OCI-LY7 (cell line): ENCODE results near the gene AGAP3. TPM values are rescaled to one million over a fixed set of nuclear protein-coding genes. Genes with fewer than 3 reads are reported as not detected.

Experiments
- BruUV-seq: library from RNA; stranded (reverse); fragments of 400-500 nt; replicated peaks from 2 replicates; lab custom pipeline; 2021; lab: Mats Ljungman, UMichigan
- CTCF ChIA-PET: fragments of 300-600 bp; sonication (Branson Sonifier 250); formaldehyde crosslinking; loops from one replicate; lab custom pipeline; 2022; ENCODE audit warnings: antibody characterized with exemption; ENCODE audit not compliant: unreplicated experiment; lab: Charles Lee
- POLR2A ChIA-PET: fragments of 300-600 bp; sonication (Branson Sonifier 250); formaldehyde crosslinking; loops from one replicate; lab custom pipeline; 2022; ENCODE audit warnings: antibody characterized with exemption; lab: Charles Lee
- DNase-seq: peaks from one replicate; pipeline ENCODE4 v3.0.0-alpha.2; 2015; ENCODE audit warnings: low spot score
- H2AFZ ChIP-seq: fragments of 200-600 bp; sonication (generic), shearing (Covaris generic); 2 replicates; pipeline ENCODE4 v1.6.1; 2014; ENCODE audit warnings: mild to moderate bottlenecking, antibody characterized with exemption, low read length, moderate library complexity
- H3K27ac ChIP-seq: fragments of 200-600 bp; sonication (generic); 2 replicates; pipeline ENCODE4 v1.5.1; 2014; ENCODE audit warnings: mixed run types, low read depth, mild to moderate bottlenecking, moderate library complexity, low read length, inconsistent platforms; ENCODE audit not compliant: poor library complexity, severe bottlenecking
- H3K36me3 ChIP-seq: fragments of 200-600 bp; sonication (generic); 2 replicates; pipeline ENCODE4 v1.6.1; 2014; ENCODE audit warnings: mild to moderate bottlenecking, antibody characterized with exemption, low read length, moderate library complexity, mixed read lengths; ENCODE audit not compliant: insufficient read depth
- H3K4me1 ChIP-seq: fragments of 200-600 bp; sonication (generic); 2 replicates; pipeline ENCODE4 v1.5.1; 2014; ENCODE audit warnings: mild to moderate bottlenecking, low read length; ENCODE audit not compliant: insufficient read depth, poor library complexity, severe bottlenecking
- H3K4me2 ChIP-seq: fragments of 200-600 bp; sonication (generic); 2 replicates; pipeline ENCODE4 v1.6.1; 2014; ENCODE audit warnings: mild to moderate bottlenecking, low read length
- H3K4me3 ChIP-seq: fragments of 200-600 bp; sonication (generic); 2 replicates; pipeline ENCODE4 v1.5.1; 2014; ENCODE audit warnings: mild to moderate bottlenecking, low read depth, low read length; ENCODE audit not compliant: poor library complexity, severe bottlenecking
- H3K79me2 ChIP-seq: fragments of 200-600 bp; sonication (generic); 2 replicates; pipeline ENCODE4 v1.6.1; 2016; ENCODE audit warnings: low read depth, mild to moderate bottlenecking, low read length, moderate library complexity, mixed read lengths; ENCODE audit not compliant: insufficient read depth
- H3K9me2 ChIP-seq: fragments of 200-600 bp; sonication (generic); 2 replicates; pipeline ENCODE4 v1.6.1; 2016; ENCODE audit warnings: mild to moderate bottlenecking, low read length, mixed read lengths; ENCODE audit not compliant: insufficient read depth
- H3K9me3 ChIP-seq: fragments of 200-600 bp; sonication (generic); 2 replicates; pipeline ENCODE4 v1.6.1; 2014; ENCODE audit warnings: mild to moderate bottlenecking, mixed run types, low read length, mixed read lengths
- H4K20me1 ChIP-seq: fragments of 200-600 bp; sonication (generic); 2 replicates; pipeline ENCODE4 v1.6.1; 2014; ENCODE audit warnings: mild to moderate bottlenecking, antibody characterized with exemption, low read length, moderate library complexity, mixed read lengths; ENCODE audit not compliant: insufficient read depth
- EZH2phosphoT487 ChIP-seq: fragments of 200-600 bp; sonication (generic); IDR thresholded peaks from 2 replicates; pipeline ENCODE4 v1.6.1; 2018; ENCODE audit warnings: low read depth, borderline replicate concordance, mild to moderate bottlenecking, mixed run types, antibody characterized with exemption, low read length, moderate library complexity, mixed read lengths
- intact Hi-C: fragments of 100-400 bp; cut with micrococcal nuclease; formaldehyde crosslinking; loops from one replicate; pipeline ENCODE4 v1.10.0; 2022; ENCODE audit not compliant: unreplicated experiment
- total RNA-seq, 2 experiments: library from RNA; depleted of rRNA in 1 of 2; stranded (reverse); fragments of >200 nt in 1 of 2; shearing (Covaris generic) in 1 of 2; gene quantifications; 2 replicates each; pipeline ENCODE4 v1.2.3, GENCODE V29; 2014 to 2022
- TF ChIP-seq, protein P1 (sequence below): fragments of 200-600 bp; sonication (generic); conservative IDR thresholded peaks from 2 replicates; pipeline ENCODE4 v1.5.1; 2014; ENCODE audit warnings: mild to moderate bottlenecking, antibody characterized with exemption, low read length, moderate library complexity, mixed read lengths

The AGAP3 gene
- total RNA-seq, 2 experiments from 2014 or later, result 4.8 to 30.9 TPM

DNA sequence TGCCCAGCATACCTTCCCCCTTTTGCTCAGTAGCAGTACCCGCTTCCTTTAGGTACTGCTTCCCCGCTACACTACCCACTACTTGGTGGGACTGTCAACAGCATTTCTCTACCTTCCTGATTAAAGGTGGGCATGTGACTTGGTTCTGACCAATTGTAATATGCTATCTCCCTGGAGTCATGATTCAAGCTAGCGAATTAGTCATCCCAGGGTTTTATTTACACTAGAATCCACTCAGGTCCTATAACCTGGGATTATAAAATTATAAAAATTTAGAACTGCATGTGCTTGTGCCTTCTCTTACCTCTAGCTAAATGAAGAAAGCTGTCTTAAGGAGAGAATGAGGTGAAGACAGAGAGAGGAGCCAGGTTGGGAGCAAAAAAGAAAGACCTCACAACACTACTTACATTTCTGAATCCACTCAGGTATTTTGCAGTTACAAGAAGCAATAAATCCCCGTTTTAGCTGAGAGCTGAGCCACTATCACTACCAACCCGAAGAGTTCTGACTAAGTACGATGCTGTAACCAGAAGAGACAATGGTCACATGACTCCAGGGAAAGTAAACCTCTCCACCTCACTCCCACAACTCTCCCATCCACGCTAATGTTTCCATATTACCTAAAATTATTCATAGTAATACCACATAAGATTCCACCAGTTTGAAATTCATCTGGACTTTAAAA, 71.5 kb downstream of the AGAP3 start:
- H3K4me1 ChIP-seq, result no peaks in the 10 kb centered on the region
- CTCF ChIA-PET, result no interaction called here

DNA sequence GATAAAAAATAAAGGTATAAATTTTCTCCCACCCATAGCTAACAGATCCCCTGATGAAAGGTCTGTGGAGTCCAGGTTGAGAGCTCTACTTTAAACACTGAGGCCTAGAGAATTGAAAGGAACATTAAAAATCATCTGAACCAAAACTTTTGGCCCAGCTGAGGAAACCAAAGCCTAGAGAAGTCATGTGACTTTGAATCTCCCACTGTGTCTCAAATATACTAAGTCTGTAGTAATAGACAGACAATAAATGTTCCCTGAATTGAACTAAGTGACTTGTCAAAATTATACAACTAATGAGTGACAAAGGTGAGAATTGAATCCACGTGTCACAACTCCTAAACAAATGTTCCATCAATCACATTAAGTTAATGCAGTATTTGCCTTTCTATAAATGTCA, 75.5 kb downstream of the AGAP3 start:
- no peak for DNase-seq
- BruUV-seq, result no TSS peak
- Histone ChIP-seq H2AFZ (no peak overlapping the region), H3K9me3 (no peaks in the 10 kb centered on the region), H3K4me2 (no peak overlapping the region), H3K79me2 (no peaks in the 10 kb centered on the region), H4K20me1 (no peaks in the 10 kb centered on the region), H3K4me3 (no peak overlapping the region), H3K4me1 (no peaks in the 10 kb centered on the region), H3K9me2 (no peaks in the 10 kb centered on the region), H3K27ac (no peak overlapping the region), H3K36me3 (no peaks in the 10 kb centered on the region)
- ChIA-PET CTCF (no interaction called here), POLR2A (no interaction called here)
- intact Hi-C loops, result no loop called here
- TF ChIP-seq, protein P1, sequence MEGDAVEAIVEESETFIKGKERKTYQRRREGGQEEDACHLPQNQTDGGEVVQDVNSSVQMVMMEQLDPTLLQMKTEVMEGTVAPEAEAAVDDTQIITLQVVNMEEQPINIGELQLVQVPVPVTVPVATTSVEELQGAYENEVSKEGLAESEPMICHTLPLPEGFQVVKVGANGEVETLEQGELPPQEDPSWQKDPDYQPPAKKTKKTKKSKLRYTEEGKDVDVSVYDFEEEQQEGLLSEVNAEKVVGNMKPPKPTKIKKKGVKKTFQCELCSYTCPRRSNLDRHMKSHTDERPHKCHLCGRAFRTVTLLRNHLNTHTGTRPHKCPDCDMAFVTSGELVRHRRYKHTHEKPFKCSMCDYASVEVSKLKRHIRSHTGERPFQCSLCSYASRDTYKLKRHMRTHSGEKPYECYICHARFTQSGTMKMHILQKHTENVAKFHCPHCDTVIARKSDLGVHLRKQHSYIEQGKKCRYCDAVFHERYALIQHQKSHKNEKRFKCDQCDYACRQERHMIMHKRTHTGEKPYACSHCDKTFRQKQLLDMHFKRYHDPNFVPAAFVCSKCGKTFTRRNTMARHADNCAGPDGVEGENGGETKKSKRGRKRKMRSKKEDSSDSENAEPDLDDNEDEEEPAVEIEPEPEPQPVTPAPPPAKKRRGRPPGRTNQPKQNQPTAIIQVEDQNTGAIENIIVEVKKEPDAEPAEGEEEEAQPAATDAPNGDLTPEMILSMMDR, result no peak
- no peak for TF ChIP-seq EZH2phosphoT487

More for the DNA sequence above, 71.5 kb downstream of the AGAP3 start:
- Histone ChIP-seq H3K27ac (no peak overlapping the region), H3K79me2 (no peaks in the 10 kb centered on the region), H3K4me3 (no peak overlapping the region), H2AFZ (no peak overlapping the region), H4K20me1 (no peaks in the 10 kb centered on the region), H3K9me3 (no peaks in the 10 kb centered on the region), H3K9me2 (no peaks in the 10 kb centered on the region), H3K4me2 (no peak overlapping the region), H3K36me3 (no peaks in the 10 kb centered on the region)
- POLR2A ChIA-PET, result no interaction called here
- TF ChIP-seq, protein P1, result no peak
- TF ChIP-seq EZH2phosphoT487, result no peak
- BruUV-seq, result no TSS peak
- no peak for DNase-seq
- intact Hi-C loops, result loop anchor here (10.0 kb wide), 1 partner anchor 63 kb away; no protein-coding TSS in a partner anchor

- Histone ChIP-seq H4K20me1 (no peaks in the 10 kb centered on the region), H3K79me2 (no peaks in the 10 kb centered on the region), H3K4me2 (no peak overlapping the region), H3K36me3 (no peaks in the 10 kb centered on the region), H3K4me3 (no peak overlapping the region), H3K9me2 (no peaks in the 10 kb centered on the region), H3K4me1 (no peaks in the 10 kb centered on the region), H3K27ac (no peak overlapping the region), H3K9me3 (no peaks in the 10 kb centered on the region), H2AFZ (no peak overlapping the region)
- no TSS peak for BruUV-seq
- CTCF ChIA-PET, result no interaction called here
- POLR2A ChIA-PET, result no interaction called here
- TF ChIP-seq, protein P1, result no peak
- no peak for TF ChIP-seq EZH2phosphoT487
- intact Hi-C loops, result no loop called here
- no peak for DNase-seq
These were observed 80.4 kb downstream of the AGAP3 start for GRCh38 chr7:151166629-151167196.
